K562 (cell line): ENCODE data around the gene CCNI. TPM values are rescaled to one million over a fixed set of nuclear protein-coding genes. Genes with fewer than 3 reads are reported as not detected.

ENCODE experiments used
- ATF1 ChIP-seq, 2 experiments: fragments of 450-650 bp in 1 of 2; IDR thresholded peaks; 2 replicates each; pipeline ENCODE4 v1.6.1; 2016; ENCODE audit warnings: missing compliant biosample characterization in 1 of 2, missing genetic modification characterization in 1 of 2
- CBX2 ChIP-seq: fragments of 200-600 bp; sonication (generic); IDR thresholded peaks from one replicate; pipeline ENCODE4 v1.6.1; 2012; ENCODE audit warnings: mild to moderate bottlenecking, low read length, inconsistent platforms; ENCODE audit not compliant: insufficient read depth, poor library complexity, severe bottlenecking
- ETV6 ChIP-seq, 3 experiments: fragments of 150-350 bp in 1 of 3; sonication (generic) in 1 of 3; formaldehyde crosslinking in 1 of 3; IDR thresholded peaks; 2 replicates each; pipeline versions ENCODE4 v1.6.1 to v1.8.0; 2014 to 2022; ENCODE audit warnings: borderline replicate concordance in 2 of 3, low read depth in 2 of 3, antibody characterized with exemption in 1 of 3, low read length in 1 of 3, mild to moderate bottlenecking in 1 of 3, missing genetic modification reagents in 1 of 3
- GATAD2B ChIP-seq: fragments of 450-650 bp; IDR thresholded peaks from 2 replicates; pipeline ENCODE4 v1.6.1; 2017; ENCODE audit warnings: mild to moderate bottlenecking, borderline replicate concordance
- KLF16 ChIP-seq: IDR thresholded peaks from 2 replicates; pipeline ENCODE4 v1.6.1; 2016; ENCODE audit warnings: antibody characterized with exemption
- NCOA1 ChIP-seq: fragments of 450-650 bp; IDR thresholded peaks from 2 replicates; pipeline ENCODE4 v1.6.1; 2016; ENCODE audit warnings: low read depth
- SLC30A9 ChIP-seq: fragments of 250-450 bp; sonication (Bioruptor Pico); IDR thresholded peaks from 2 replicates; pipeline ENCODE4 v1.8.0; 2022; ENCODE audit warnings: mild to moderate bottlenecking, moderate library complexity
- SNIP1 ChIP-seq: fragments of 450-650 bp; IDR thresholded peaks from 2 replicates; pipeline ENCODE4 v1.7.1; 2017; ENCODE audit warnings: low read depth, mild to moderate bottlenecking
- ZNF217 ChIP-seq: sonication (generic); formaldehyde crosslinking; IDR thresholded peaks from 2 replicates; pipeline ENCODE4 v1.8.0; 2022; ENCODE audit warnings: mild to moderate bottlenecking, missing genetic modification reagents
- ZNF707 ChIP-seq: fragments of 250-450 bp; sonication (Bioruptor Pico); conservative IDR thresholded peaks from 2 replicates; pipeline ENCODE4 v1.8.0; 2022; ENCODE audit warnings: inconsistent platforms, mild to moderate bottlenecking, moderate library complexity
- polyA plus RNA-seq, 8 experiments: library from polyadenylated mRNA; depleted of rRNA in 4 of 8; stranded (reverse) in 5 of 8; unstranded in 3 of 8; fragments of >200 nt; fragmentation: Nextera tagmentation in 2 of 8; fragmentation: Illumina TruSeq in 1 of 8; extraction: Ambion mirVana in 2 of 8; extraction: Trizol in 1 of 8; gene quantifications; 2 replicates each; pipeline versions ENCODE4 v1.2.1 to v1.2.3, GENCODE V29; 2011 to 2014; ENCODE audit warnings: inconsistent platforms in 1 of 8, missing spikeins in 1 of 8
- total RNA-seq, 7 experiments: library from RNA; depleted of rRNA in 6 of 7; stranded (reverse); fragments of >200 nt in 6 of 7; fragmentation: Illumina TruSeq in 2 of 7; extraction: Trizol in 2 of 7; gene quantifications; 2 replicates each; pipeline versions ENCODE4 v1.2.1 to v1.2.3, GENCODE V29; 2011 to 2021; ENCODE audit warnings: low replicate concordance in 1 of 7
- TF ChIP-seq, protein P1 (sequence below): fragments of 250-450 bp; sonication (Bioruptor Pico); IDR thresholded peaks from 2 replicates; pipeline ENCODE4 v1.5.0; 2021; ENCODE audit warnings: mild to moderate bottlenecking, borderline replicate concordance
- TF ChIP-seq, protein P2 (sequence below): fragments of 250-450 bp; sonication (Bioruptor Pico); IDR thresholded peaks from 2 replicates; pipeline ENCODE4 v1.4.0; 2020; ENCODE audit warnings: mild to moderate bottlenecking, moderate library complexity
- TF ChIP-seq, protein P3 (sequence below): sonication (generic); formaldehyde crosslinking; IDR thresholded peaks from 2 replicates; pipeline ENCODE4 v1.8.1; 2022; ENCODE audit warnings: missing genetic modification reagents
- TF ChIP-seq, protein P4 (sequence below), 2 experiments: fragments of 450-650 bp; IDR thresholded peaks; 2 replicates each; pipeline ENCODE4 v1.6.1; 2016
- TF ChIP-seq, protein P5 (sequence below): fragments of 200-800 bp; sonication (Bioruptor generic); IDR thresholded peaks from 2 replicates; pipeline ENCODE4 v1.6.1; 2017; ENCODE audit warnings: missing genetic modification characterization, missing compliant biosample characterization

CCNI gene
- total and polyA plus RNA-seq, 9 of the 15 experiments (the other 6 are each of a cell fraction or from before 2014, with no cell fraction given), result 43.3 to 159 (median 98.5) TPM

DNA sequence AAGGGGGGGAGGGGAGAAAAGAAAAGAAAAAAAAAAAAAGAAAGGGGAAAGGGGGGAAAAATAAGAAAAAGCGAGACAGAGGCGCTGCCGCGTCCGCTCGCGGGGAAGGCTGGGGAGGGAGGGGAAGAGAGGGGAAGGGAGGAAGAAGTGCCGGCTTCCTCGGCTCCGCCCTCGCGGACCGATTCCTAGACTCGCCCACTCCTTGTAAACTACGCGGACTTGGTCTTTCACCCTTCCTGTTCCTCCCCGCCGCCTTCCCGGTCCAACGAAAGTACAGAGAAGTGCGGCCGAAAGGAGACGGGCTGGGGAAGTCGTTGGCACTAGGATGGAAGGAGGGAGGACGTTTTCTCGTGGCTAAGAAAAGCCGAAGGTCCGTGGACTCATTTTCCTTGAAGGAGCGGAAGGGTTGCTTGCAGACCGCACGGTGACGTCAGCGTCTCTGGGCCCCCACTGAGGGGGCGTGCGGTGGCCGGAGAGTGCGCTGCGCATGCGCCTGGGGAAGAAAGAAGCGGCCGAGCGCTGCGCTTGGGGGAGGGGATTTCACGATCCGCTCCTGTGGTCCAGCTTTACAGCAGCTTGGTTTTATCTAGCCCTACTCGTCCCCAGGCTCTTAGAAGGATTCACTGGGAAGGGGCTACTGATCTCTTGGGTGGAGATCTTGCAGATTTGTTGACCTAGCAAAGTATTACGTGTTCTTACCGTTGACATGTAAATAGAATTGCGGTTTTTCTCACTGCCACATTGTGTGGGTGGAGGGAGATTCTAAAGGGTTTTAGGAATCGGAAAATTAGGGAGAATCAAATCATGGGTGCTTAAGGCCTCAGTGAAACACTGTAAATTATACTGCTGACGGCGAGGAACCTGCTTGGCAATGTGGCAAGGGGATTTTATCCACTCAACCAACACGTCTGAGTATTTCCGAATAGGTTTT is at the start of gene CCNI (continued):
- TF ChIP-seq, protein P1, sequence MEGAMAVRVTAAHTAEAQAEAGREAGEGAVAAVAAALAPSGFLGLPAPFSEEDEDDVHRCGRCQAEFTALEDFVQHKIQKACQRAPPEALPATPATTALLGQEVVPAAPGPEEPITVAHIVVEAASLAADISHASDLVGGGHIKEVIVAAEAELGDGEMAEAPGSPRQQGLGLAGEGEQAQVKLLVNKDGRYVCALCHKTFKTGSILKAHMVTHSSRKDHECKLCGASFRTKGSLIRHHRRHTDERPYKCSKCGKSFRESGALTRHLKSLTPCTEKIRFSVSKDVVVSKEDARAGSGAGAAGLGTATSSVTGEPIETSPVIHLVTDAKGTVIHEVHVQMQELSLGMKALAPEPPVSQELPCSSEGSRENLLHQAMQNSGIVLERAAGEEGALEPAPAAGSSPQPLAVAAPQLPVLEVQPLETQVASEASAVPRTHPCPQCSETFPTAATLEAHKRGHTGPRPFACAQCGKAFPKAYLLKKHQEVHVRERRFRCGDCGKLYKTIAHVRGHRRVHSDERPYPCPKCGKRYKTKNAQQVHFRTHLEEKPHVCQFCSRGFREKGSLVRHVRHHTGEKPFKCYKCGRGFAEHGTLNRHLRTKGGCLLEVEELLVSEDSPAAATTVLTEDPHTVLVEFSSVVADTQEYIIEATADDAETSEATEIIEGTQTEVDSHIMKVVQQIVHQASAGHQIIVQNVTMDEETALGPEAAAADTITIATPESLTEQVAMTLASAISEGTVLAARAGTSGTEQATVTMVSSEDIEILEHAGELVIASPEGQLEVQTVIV, result no peak
- peak; percentile 85 for TF ChIP-seq NCOA1
- TF ChIP-seq, protein P2, sequence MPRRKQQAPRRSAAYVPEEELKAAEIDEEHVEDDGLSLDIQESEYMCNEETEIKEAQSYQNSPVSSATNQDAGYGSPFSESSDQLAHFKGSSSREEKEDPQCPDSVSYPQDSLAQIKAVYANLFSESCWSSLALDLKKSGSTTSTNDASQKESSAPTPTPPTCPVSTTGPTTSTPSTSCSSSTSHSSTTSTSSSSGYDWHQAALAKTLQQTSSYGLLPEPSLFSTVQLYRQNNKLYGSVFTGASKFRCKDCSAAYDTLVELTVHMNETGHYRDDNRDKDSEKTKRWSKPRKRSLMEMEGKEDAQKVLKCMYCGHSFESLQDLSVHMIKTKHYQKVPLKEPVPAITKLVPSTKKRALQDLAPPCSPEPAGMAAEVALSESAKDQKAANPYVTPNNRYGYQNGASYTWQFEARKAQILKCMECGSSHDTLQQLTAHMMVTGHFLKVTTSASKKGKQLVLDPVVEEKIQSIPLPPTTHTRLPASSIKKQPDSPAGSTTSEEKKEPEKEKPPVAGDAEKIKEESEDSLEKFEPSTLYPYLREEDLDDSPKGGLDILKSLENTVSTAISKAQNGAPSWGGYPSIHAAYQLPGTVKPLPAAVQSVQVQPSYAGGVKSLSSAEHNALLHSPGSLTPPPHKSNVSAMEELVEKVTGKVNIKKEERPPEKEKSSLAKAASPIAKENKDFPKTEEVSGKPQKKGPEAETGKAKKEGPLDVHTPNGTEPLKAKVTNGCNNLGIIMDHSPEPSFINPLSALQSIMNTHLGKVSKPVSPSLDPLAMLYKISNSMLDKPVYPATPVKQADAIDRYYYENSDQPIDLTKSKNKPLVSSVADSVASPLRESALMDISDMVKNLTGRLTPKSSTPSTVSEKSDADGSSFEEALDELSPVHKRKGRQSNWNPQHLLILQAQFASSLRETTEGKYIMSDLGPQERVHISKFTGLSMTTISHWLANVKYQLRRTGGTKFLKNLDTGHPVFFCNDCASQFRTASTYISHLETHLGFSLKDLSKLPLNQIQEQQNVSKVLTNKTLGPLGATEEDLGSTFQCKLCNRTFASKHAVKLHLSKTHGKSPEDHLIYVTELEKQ, result no peak
- no peak for TF ChIP-seq ZNF707
- peak in 1 of 2 experiments; percentile 34; a peak in 1 of 4 replicates for TF ChIP-seq ETV6 (IDR thresholded peaks at IDR 0.05; ENCODE audit: borderline replicate concordance in 1 of 2, low read depth in 2 of 2, low read length in 1 of 2)
- TF ChIP-seq ETV6 (CRISPR knock-in tag; IDR thresholded peaks at IDR 0.05; ENCODE audit: borderline replicate concordance), result no peak
- 0 out of 2 replicates have a peak, but pooled peaks have one; percentile 6 for TF ChIP-seq GATAD2B
- no peak for TF ChIP-seq KLF16
- TF ChIP-seq ATF1 (CRISPR knock-in tag; IDR thresholded peaks at IDR 0.05), result peak; percentile 82
- peak; percentile 100 for TF ChIP-seq ATF1 (tag; IDR thresholded peaks at IDR 0.05)
- TF ChIP-seq, protein P3, sequence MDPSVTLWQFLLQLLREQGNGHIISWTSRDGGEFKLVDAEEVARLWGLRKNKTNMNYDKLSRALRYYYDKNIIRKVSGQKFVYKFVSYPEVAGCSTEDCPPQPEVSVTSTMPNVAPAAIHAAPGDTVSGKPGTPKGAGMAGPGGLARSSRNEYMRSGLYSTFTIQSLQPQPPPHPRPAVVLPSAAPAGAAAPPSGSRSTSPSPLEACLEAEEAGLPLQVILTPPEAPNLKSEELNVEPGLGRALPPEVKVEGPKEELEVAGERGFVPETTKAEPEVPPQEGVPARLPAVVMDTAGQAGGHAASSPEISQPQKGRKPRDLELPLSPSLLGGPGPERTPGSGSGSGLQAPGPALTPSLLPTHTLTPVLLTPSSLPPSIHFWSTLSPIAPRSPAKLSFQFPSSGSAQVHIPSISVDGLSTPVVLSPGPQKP, result no peak
- TF ChIP-seq SNIP1, result no peak
- no peak for TF ChIP-seq CBX2
- TF ChIP-seq, protein P4, sequence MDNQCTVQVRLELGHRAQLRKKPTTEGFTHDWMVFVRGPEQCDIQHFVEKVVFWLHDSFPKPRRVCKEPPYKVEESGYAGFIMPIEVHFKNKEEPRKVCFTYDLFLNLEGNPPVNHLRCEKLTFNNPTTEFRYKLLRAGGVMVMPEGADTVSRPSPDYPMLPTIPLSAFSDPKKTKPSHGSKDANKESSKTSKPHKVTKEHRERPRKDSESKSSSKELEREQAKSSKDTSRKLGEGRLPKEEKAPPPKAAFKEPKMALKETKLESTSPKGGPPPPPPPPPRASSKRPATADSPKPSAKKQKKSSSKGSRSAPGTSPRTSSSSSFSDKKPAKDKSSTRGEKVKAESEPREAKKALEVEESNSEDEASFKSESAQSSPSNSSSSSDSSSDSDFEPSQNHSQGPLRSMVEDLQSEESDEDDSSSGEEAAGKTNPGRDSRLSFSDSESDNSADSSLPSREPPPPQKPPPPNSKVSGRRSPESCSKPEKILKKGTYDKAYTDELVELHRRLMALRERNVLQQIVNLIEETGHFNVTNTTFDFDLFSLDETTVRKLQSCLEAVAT (IDR thresholded peaks at IDR 0.05), result peak; percentile 21 to 97; a peak in 2 of 4 replicates
- no peak for TF ChIP-seq ZNF217 (CRISPR knock-in tag)
- TF ChIP-seq SLC30A9 (CRISPR knock-in tag), result no peak
- TF ChIP-seq, protein P5, sequence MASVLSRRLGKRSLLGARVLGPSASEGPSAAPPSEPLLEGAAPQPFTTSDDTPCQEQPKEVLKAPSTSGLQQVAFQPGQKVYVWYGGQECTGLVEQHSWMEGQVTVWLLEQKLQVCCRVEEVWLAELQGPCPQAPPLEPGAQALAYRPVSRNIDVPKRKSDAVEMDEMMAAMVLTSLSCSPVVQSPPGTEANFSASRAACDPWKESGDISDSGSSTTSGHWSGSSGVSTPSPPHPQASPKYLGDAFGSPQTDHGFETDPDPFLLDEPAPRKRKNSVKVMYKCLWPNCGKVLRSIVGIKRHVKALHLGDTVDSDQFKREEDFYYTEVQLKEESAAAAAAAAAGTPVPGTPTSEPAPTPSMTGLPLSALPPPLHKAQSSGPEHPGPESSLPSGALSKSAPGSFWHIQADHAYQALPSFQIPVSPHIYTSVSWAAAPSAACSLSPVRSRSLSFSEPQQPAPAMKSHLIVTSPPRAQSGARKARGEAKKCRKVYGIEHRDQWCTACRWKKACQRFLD (CRISPR knock-in tag), result no peak; the same call in 1 of the 2 replicates
